Adipocyte (in vitro differentiated cells): ENCODE data around the gene SIGLEC6.

ENCODE experiments used
- DNase-seq: peaks from one replicate; pipeline ENCODE4 v3.0.0-alpha.2; 2015; ENCODE audit warnings: low read depth
- H3K27me3 ChIP-seq: replicated peaks from 2 replicates; pipeline ENCODE4 v1.7.0; 2013; ENCODE audit warnings: mild to moderate bottlenecking, low read length, moderate library complexity; ENCODE audit not compliant: control insufficient read depth, insufficient read depth
- H3K36me3 ChIP-seq: 2 replicates; pipeline ENCODE4 v1.7.0; 2013; ENCODE audit warnings: low read length, mild to moderate bottlenecking, moderate library complexity; ENCODE audit not compliant: control insufficient read depth, insufficient read depth, severe bottlenecking
- H3K4me1 ChIP-seq: 2 replicates; pipeline ENCODE4 v1.7.0; 2013; ENCODE audit warnings: mild to moderate bottlenecking, low read length, moderate library complexity; ENCODE audit not compliant: control insufficient read depth, insufficient read depth
- H3K4me3 ChIP-seq: 2 replicates; pipeline ENCODE4 v1.7.0; 2013; ENCODE audit warnings: mild to moderate bottlenecking, low read length, moderate library complexity
- H3K9ac ChIP-seq: 2 replicates; pipeline ENCODE4 v1.7.0; 2013; ENCODE audit warnings: mild to moderate bottlenecking, low read length, moderate library complexity
- H3K9me3 ChIP-seq: 2 replicates; pipeline ENCODE4 v1.7.0; 2013; ENCODE audit warnings: mild to moderate bottlenecking, low read length, moderate library complexity; ENCODE audit not compliant: control insufficient read depth

Gene SIGLEC6

DNA sequence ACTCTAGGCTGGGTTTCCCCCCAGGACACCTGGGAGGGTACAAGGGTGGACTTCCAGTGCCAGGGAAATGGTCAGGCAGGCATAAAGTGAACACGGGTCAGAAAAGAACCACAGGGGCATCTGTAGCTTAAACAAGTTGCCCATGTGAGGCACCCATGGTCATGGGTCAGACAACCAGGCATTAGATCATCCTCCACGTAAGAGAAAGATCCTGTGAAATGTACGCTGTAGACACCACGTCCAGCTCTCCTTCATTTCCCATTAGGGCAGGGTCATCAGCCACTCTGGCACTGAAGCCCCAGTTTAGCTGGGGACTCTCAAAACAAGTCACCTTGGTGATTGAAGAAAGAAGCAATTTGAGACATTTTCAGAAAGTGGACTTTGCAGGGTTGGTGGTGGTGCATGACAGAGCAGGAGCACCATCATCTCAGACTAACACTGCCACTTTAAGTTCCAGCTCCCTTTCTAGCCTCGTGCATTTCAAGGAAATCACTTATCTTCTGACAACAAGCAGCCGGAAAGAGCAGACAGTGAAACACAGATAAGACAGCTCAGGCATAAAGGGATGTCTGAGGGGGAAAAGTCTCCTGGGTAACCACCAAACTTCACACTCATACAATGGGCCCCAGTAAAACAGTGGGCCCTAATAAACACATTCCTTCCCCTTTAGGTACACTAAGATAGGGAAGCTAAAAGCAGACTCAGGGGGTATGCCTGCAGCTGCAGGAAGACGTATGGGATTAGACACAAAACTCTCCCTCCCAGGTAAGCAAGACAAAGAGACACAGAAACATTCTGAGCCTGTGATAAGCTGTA, 16.1 kb upstream of the SIGLEC6 start:
- Histone ChIP-seq H3K9ac (no peak overlapping the region), H3K36me3 (no peaks in the 10 kb centered on the region), H3K27me3 (peaks cover 7% of the 10 kb centered on the region), H3K9me3 (no peaks in the 10 kb centered on the region), H3K4me3 (no peak overlapping the region), H3K4me1 (no peaks in the 10 kb centered on the region)
- no peak for DNase-seq

DNA sequence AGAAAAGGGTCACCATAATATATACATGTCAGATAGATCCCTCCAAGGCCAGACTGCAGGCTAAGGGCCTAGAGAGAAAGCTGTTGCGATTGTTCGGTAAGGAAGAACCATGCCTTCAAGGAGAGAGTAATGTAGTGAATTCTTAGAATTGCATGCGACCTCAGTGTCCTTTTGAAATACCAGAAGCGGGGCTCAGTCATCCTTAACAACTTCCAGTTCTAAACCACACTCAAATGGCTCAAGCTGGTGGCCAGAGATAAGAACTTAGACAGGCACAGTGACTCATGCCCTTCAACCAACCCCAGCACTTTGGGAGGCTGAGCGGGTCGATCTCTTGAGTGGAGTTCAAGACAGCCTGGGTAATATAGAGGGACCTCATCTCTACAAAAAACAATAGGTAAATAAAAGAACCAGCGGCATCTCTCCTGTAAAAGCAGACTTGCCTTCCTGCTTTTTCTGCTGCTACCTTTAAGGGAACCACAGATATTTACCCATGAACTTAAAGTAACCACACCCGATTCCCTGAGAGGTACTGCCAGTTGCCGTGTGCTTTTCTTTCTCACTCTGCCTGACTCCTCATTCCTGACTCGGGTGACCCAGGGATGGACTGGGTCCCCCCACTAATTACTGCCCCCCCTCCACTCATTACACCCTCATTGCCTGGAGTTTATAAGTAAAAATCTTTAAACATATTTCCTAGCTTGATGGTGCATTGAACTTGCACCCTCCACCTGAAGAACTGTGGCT, 15.4 kb upstream of the SIGLEC6 start:
- Histone ChIP-seq H3K9me3 (no peaks in the 10 kb centered on the region), H3K36me3 (no peaks in the 10 kb centered on the region), H3K4me1 (no peaks in the 10 kb centered on the region), H3K4me3 (no peak overlapping the region), H3K27me3 (peaks cover 7% of the 10 kb centered on the region), H3K9ac (no peak overlapping the region)
- DNase-seq = no peak

DNA sequence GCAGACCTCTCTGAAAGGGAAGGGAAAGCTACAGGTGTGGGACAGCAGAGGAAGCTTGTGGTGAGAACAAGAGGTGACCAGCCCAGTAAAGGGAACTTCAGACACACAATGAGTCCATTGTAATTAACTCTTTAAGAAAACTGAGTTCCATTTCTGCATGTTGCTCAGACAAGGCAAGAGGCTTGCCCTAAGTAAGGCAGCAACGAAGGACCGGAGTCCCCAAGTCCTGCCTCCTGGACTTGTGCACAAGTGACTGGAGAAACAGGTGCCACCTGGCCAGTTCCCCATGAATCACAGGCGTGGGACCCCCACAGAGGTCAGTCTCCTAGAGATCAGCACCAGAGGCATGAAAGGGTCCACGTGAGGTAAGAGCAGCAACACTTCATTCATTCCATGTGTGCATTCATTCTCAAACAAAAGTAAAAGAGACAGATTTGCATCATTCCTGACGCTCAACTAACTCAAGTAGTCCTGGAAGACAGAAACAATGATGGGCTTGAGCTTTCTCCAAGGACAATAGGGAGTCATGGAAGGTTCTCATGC, 14.7 kb upstream of the SIGLEC6 start:
- no peaks in the 10 kb centered on the region for H3K9me3 ChIP-seq
- H3K27me3 ChIP-seq = peaks cover 10% of the 10 kb centered on the region
- DNase-seq = no peak
- no peak overlapping the region for H3K9ac ChIP-seq
- H3K36me3 ChIP-seq = no peaks in the 10 kb centered on the region
- H3K4me1 ChIP-seq = no peaks in the 10 kb centered on the region
- H3K4me3 ChIP-seq = no peak overlapping the region

DNA sequence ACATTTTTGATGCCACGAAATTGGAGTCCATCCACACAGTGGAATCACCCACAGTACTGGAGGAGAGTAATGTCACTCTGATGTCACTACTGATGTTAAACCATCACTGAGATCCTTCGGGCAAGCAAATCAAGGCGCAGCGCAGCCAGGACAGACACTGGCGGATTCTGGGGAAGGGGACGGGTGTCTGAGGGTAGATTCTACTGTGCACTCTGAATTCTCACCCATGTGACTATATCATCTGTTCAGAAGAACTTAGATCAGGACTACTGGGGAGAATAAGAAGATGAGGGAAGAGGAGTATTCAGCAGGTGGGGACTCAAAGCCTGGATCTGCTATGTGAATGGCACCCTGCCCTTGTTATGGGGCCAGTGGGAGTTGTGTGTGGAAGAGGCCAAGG, 12.6 kb upstream of the SIGLEC6 start:
- no peak overlapping the region for H3K4me3 ChIP-seq
- DNase-seq = no peak
- no peak overlapping the region for H3K9ac ChIP-seq
- H3K9me3 ChIP-seq = no peaks in the 10 kb centered on the region
- H3K36me3 ChIP-seq = no peaks in the 10 kb centered on the region
- peaks cover 10% of the 10 kb centered on the region for H3K27me3 ChIP-seq
- no peaks in the 10 kb centered on the region for H3K4me1 ChIP-seq

DNA sequence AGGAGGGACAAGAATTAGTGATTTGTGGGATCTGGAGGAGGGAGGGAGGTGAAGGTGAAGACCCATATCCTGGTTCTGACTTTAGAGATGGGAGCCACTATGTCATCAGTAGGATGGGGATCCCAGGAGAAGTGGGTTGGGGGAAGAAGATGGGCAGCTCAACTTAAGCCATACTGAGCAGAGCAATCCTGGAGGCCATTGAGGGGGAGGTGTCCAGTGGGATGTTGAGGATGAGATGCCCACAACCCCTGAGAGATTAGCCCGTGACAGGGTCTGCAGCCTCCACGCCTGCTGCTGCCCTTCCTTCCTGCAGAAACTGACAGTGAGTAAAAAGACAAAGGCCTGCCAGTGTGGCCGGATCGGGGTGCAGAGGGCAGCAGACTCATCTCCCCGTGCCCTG, 11.2 kb upstream of the SIGLEC6 start:
- Histone ChIP-seq H3K4me3 (no peak overlapping the region), H3K9me3 (no peaks in the 10 kb centered on the region), H3K9ac (no peak overlapping the region), H3K27me3 (peaks cover 16% of the 10 kb centered on the region), H3K36me3 (no peaks in the 10 kb centered on the region), H3K4me1 (no peaks in the 10 kb centered on the region)
- no peak for DNase-seq

DNA sequence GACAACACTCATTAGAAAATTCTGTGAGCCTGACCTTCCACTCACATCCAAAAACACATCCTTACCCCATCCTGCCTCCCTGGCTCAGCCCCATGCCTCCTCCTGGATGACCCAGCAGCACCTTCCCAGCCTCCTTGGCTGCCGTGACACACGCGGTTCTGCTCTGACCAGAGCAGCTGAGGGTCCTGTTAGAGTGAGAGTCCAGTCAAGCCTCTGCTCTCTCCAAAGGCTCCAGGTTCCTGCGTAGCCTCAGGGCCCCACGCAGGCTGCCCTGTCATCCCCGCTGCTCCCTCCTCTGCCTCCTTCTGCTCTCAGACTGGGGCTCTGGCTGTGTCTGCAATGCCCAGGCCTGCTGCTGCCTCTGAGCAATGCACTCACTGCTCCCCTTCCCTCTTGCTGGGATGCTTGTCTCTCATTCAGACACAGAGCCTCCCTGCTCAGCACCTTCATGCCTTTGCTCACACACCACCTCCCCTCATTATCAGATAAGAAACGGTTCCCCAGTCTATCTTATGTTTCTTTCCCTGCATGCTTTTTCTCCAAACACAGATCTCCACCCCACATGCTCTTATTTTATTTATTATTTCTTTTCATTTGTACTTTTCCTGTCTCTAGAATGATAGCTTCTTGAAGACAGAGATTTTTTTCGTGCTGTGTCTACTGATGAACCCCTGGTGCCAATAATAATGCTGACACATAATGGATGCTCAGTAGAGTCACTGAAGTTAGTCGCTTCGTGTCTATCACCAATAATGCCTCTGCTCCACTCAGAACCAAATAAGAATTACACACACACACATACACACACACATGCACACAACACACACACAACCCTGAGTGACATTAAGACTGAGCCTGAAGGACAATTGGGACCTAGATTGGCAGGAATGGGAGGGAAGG, 10.2 kb upstream of the SIGLEC6 start:
- Histone ChIP-seq H3K4me3 (no peak overlapping the region), H3K9me3 (no peaks in the 10 kb centered on the region), H3K27me3 (peaks cover 11% of the 10 kb centered on the region), H3K9ac (no peak overlapping the region), H3K4me1 (no peaks in the 10 kb centered on the region), H3K36me3 (no peaks in the 10 kb centered on the region)
- DNase-seq = no peak

DNA sequence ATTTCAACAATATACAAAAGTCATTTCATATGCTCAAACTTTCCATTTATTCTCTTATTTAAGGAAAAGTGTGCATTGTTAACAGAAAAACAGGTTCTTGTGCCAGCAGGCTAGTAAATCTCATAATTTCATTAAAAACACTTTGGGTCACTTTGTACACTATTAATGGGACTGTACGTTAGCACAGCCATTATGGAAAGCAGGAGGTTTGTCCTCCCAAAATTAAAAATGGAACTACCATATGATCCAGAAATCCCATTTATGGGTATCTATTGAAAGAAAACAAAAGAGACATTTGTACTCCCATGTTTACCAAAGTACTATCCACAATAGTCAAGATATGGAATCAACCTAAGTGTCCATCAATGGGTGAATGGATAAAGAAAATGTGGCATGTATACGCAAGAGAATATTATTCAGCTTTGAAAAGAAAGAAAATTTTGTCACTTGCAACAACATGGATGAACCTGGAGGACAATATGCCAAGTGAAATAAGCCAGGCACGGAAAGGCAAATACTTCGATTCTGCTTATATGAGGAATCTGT, 8.4 kb upstream of the SIGLEC6 start:
- H3K9me3 ChIP-seq = peaks cover 6% of the 10 kb centered on the region

DNA sequence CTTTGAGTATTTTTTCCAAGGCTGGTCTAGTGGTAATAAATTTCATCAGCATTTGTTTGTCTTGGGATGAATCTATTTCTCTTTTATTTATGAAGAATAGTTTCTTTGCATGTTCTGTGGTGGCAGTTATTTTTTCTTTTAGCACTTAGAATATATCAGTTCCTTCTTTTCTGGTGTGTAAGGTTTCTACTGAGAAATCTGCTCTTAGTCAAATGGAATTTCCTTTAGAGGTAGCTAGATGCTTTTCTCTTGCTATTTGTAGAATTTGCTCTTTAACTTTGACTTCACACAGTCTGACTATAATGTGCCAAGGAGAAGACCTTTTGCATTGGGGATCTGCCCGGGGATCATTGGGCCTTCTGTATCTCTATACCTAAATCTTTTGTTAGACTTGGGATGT, 4.1 kb upstream of the SIGLEC6 start:
- no peak overlapping the region for H3K4me3 ChIP-seq
- no peaks in the 10 kb centered on the region for H3K4me1 ChIP-seq
- H3K9me3 ChIP-seq = peaks cover 6% of the 10 kb centered on the region
- H3K9ac ChIP-seq = no peak overlapping the region
- no peaks in the 10 kb centered on the region for H3K36me3 ChIP-seq
- peaks cover 19% of the 10 kb centered on the region for H3K27me3 ChIP-seq
- no peak for DNase-seq

More for the DNA sequence above, 8.4 kb upstream of the SIGLEC6 start:
- H3K36me3 ChIP-seq = no peaks in the 10 kb centered on the region
- H3K27me3 ChIP-seq = peaks cover 11% of the 10 kb centered on the region
- no peak overlapping the region for H3K9ac ChIP-seq
- DNase-seq = no peak
- no peak overlapping the region for H3K4me3 ChIP-seq
- H3K4me1 ChIP-seq = no peaks in the 10 kb centered on the region

DNA sequence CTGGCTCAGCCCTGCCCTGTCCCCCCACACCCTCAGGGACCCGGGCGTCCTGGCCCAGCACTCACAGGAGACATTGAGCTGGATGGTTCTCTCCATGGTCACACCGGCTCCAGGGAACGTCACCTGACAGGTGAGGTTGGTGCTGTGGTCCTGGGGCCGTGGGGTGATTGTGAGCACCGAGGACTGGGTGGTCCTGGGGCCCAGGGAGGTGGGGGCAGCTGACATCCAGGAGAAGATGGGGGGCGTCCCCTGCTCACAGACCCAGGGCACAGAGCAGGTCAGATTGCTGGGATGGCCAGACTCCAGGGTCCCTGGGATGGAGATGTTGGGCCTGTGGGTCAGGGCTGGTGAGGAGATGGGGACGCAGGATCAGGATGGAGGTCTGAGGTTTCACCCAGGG, 854 bp downstream of the SIGLEC6 start:
- no peak for DNase-seq
- H3K9me3 ChIP-seq = peaks cover 3% of the 10 kb centered on the region
- no peak overlapping the region for H3K9ac ChIP-seq
- H3K4me3 ChIP-seq = no peak overlapping the region
- no peaks in the 10 kb centered on the region for H3K36me3 ChIP-seq
- no peaks in the 10 kb centered on the region for H3K4me1 ChIP-seq
- peaks cover 16% of the 10 kb centered on the region for H3K27me3 ChIP-seq

DNA sequence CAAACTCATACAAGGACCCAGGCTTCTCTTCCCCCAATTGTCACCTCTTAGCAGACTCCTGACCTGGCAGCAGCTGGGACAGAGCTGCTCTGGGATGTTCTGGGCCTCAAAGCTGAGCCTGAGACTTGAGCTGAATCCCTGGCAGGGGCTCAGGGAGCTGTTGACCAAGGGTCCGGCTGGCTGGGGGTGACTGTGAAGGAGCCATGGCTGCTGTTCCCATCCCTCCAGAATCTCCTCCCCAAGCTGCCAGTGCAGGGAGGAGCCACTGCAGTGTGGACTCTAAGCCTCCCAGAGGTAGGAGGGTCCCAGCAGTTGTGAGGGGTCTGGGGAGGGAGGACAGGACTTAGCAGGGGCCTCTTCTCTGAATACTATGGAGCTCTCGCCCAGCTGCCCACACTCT, 2.2 kb downstream of the SIGLEC6 start:
- Histone ChIP-seq H3K9ac (no peak overlapping the region), H3K4me1 (no peaks in the 10 kb centered on the region), H3K27me3 (peaks cover 16% of the 10 kb centered on the region), H3K36me3 (no peaks in the 10 kb centered on the region), H3K4me3 (no peak overlapping the region), H3K9me3 (peaks cover 2% of the 10 kb centered on the region)
- DNase-seq = no peak
